ENCODE results near the gene SPANXA2.
A peak's percentile ranks its signal among the peaks of the same experiment; 100 is the strongest.
"Not testable (repeated sequence)": the region's sequence is repeated elsewhere in the genome, so short reads cannot be mapped to it uniquely, and the experiment has no call there.

The SPANXA2 gene, protein sequence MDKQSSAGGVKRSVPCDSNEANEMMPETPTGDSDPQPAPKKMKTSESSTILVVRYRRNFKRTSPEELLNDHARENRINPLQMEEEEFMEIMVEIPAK

DNA sequence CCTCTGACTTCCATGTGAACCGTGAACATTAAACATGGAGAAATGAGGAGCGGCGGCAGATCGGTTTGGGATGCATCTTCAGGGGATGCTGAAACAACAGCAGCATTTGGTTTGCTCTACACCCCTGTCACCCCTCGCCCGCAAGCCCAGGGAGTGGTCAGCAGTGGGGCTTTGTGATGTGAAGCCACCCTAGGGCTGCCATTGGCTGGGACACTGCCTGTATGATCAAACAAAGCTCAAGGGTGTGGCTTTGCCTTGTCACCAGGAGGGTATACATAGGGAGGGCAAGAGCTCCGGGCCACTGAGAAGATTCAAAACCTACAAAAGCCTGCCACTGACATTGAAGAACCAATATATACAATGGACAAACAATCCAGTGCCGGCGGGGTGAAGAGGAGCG is at the start of gene SPANXA2:
Gene SPANXA2 (plus strand): TSS at position 301 of the 400 bp plus-strand sequence. CDS start 60 bp downstream, at position 361.
- not testable (repeated sequence) for DNase-seq

DNA sequence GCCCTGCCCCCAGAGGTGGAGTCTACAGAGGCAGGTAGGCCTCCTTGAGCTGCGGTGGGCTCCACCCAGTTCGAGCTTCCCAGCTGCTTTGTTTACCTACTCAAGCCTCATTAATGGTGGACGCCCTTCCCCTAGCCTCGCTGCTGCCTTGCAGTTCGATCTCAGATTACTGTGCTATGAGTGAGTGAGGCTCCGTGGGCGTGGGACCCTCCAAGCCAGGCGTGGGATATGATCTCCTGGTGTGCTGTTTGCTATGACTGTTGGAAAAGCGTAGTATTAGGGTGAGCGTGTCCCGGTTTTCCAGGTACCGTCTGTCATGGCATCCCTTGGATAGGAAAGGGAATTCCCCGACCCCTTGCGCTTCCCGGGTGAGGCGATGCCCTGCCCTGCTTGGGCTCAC is 47.0 kb upstream of the SPANXA2 start:
- not testable (repeated sequence) for DNase-seq

DNA sequence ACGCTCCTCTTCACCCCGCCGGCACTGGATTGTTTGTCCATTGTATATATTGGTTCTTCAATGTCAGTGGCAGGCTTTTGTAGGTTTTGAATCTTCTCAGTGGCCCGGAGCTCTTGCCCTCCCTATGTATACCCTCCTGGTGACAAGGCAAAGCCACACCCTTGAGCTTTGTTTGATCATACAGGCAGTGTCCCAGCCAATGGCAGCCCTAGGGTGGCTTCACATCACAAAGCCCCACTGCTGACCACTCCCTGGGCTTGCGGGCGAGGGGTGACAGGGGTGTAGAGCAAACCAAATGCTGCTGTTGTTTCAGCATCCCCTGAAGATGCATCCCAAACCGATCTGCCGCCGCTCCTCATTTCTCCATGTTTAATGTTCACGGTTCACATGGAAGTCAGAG is 4.9 kb upstream of the SPANXA2 start, which contains the start of gene SPANXA1:
Gene SPANXA1 (minus strand): TSS at position 101 of the 400 bp plus-strand sequence. CDS start 60 bp downstream, at position 41.
- DNase-seq, result not testable (repeated sequence)

DNA sequence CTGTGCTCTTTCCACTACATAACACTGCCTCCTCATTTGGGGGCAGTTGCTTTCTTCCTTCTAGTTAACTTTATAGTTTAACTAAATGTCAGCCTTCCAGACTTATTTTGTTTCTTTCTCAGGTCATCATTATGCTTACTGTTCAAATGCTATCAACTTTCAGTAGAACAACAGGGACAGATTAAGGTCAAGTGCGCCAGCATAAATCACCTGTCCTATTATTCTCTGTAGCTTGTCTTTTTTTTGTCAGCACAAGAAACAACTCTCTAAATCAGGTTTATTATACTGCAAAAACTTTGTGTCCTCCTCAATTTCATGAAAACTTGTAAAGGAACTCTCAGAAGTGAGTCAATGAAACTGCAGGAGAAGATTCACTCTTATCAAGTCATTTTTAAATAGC is 19.6 kb downstream of the SPANXA2 start:
- DNase-seq, result no peak

DNA sequence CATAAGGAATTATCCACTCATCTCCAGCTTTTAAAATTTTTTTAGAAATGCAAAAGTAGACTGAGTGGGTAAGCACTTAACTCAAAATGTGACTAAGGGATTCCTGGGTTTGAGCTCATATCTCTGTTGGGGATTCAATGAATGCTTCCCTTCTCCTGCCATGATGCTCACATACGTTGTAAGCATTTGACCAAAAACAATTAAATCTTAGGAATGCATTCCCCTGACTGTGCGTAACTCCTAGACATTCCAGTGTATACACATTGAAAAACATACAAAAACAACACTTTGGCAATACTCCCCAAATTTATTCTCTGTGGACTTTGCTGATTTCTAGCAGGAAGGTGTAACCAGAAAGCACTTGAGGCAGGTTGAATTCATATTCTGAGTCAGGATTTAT is 29.8 kb downstream of the SPANXA2 start:
- no peak for DNase-seq

DNA sequence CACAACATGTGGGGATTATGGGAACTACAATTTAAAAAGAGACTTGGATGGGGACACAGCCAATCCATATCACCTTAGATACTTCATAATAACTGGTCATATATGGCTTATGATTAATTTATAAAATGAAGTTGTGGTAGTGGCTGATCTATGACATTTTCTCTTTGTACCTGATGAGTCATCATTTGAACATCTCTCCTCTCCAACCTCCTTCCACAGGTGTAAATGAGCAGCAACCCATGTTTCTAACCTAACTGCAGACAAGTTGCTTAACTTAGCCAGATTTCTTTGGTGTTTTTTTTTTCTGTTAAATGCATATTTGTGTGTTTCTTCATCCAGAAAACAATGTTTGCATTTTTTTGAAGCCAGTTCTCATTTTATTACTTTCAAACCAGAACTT is 42.6 kb downstream of the SPANXA2 start:
- DNase-seq, result no peak

DNA sequence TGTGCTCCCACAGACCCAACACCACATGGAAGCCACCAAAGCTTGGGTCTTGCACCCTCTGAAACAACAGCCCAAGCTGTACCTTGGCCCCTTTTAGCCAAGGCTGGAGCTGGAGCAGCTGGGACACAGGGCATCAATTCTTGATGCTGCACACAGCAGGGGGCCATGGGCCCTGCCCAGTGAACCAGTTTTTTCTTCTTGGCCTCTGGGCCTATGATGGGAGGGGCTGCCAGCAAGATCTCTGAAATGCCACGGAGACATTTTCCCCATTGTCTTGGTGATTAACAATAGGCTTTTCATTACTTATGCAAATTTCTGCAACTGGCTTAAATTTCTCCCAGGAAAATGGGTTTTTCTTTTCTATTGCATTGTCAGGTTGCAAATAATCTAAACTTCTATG is 49.0 kb downstream of the SPANXA2 start:
- DNase-seq, result peak in 6 of 58 donors; percentile 0 to 9 (median 2)

All from anterior cingulate cortex (tissue), 58 donors.